H9 (cell line): ENCODE measurements around the gene FBXL13. TPM values are rescaled to one million over a fixed set of nuclear protein-coding genes. Genes with fewer than 3 reads are reported as not detected.

Source experiments
- DNase-seq: peaks from one replicate; pipeline ENCODE4 v3.0.0-alpha.2; 2017
- H2AFZ ChIP-seq: one replicate; pipeline ENCODE4 v1.6.1; 2013; ENCODE audit warnings: mild to moderate bottlenecking, low read length, control low read depth, moderate library complexity
- H2AK5ac ChIP-seq: 2 replicates; pipeline ENCODE4 v1.6.1; 2013; ENCODE audit warnings: low read length, control low read depth, mixed read lengths; ENCODE audit not compliant: insufficient read length
- H2BK120ac ChIP-seq: one replicate; pipeline ENCODE4 v1.6.1; 2013; ENCODE audit warnings: low read depth, mild to moderate bottlenecking, low read length, control low read depth, inconsistent platforms; ENCODE audit not compliant: poor library complexity, severe bottlenecking
- H2BK12ac ChIP-seq: 2 replicates; pipeline ENCODE4 v1.6.1; 2013; ENCODE audit warnings: low read length, control low read depth, mixed read lengths, low read depth; ENCODE audit not compliant: insufficient read length
- H2BK15ac ChIP-seq: 2 replicates; pipeline ENCODE4 v1.6.1; 2013; ENCODE audit warnings: low read depth, low read length, control low read depth
- H2BK20ac ChIP-seq: one replicate; pipeline ENCODE4 v1.6.1; 2013; ENCODE audit warnings: low read depth, mild to moderate bottlenecking, low read length, control low read depth, inconsistent platforms; ENCODE audit not compliant: poor library complexity, severe bottlenecking
- H2BK5ac ChIP-seq: 2 replicates; pipeline ENCODE4 v1.6.1; 2013; ENCODE audit warnings: low read length, control low read depth, mixed read lengths; ENCODE audit not compliant: insufficient read length
- H3K14ac ChIP-seq: 2 replicates; pipeline ENCODE4 v1.6.1; 2013; ENCODE audit warnings: low read length, control low read depth; ENCODE audit not compliant: insufficient read depth
- H3K18ac ChIP-seq: 2 replicates; pipeline ENCODE4 v1.6.1; 2013; ENCODE audit warnings: low read depth, mild to moderate bottlenecking, mixed read lengths, low read length, control low read depth; ENCODE audit not compliant: insufficient read length
- H3K23ac ChIP-seq: 2 replicates; pipeline ENCODE4 v1.6.1; 2013; ENCODE audit warnings: low read length, control low read depth, mixed read lengths, low read depth; ENCODE audit not compliant: insufficient read length
- H3K23me2 ChIP-seq: 2 replicates; pipeline ENCODE4 v1.6.1; 2013; ENCODE audit warnings: low read depth, mild to moderate bottlenecking, mixed read lengths, low read length, control low read depth; ENCODE audit not compliant: insufficient read length, poor library complexity, severe bottlenecking
- H3K27ac ChIP-seq: 2 replicates; pipeline ENCODE4 v1.5.1; 2013; ENCODE audit warnings: low read length, control low read depth, mixed read lengths, low read depth; ENCODE audit not compliant: insufficient read length
- H3K27me3 ChIP-seq: 2 replicates; pipeline ENCODE4 v1.6.1; 2013; ENCODE audit warnings: low read length, control low read depth, inconsistent platforms; ENCODE audit not compliant: insufficient read depth
- H3K4ac ChIP-seq: 2 replicates; pipeline ENCODE4 v1.6.1; 2013; ENCODE audit warnings: low read depth, mild to moderate bottlenecking, control low read depth, inconsistent platforms, low read length, moderate library complexity
- H3K4me1 ChIP-seq: 2 replicates; pipeline ENCODE4 v1.6.1; 2013; ENCODE audit warnings: low read length, control low read depth, inconsistent platforms; ENCODE audit not compliant: insufficient read depth
- H3K4me2 ChIP-seq: 2 replicates; pipeline ENCODE4 v1.6.1; 2013; ENCODE audit warnings: low read length, control low read depth, mixed read lengths; ENCODE audit not compliant: insufficient read length, insufficient read depth
- H3K56ac ChIP-seq: 2 replicates; pipeline ENCODE4 v1.6.1; 2013; ENCODE audit warnings: low read depth, mild to moderate bottlenecking, mixed read lengths, low read length, control low read depth; ENCODE audit not compliant: insufficient read length
- H3K79me1 ChIP-seq: 2 replicates; pipeline ENCODE4 v1.6.1; 2013; ENCODE audit warnings: low read depth, mild to moderate bottlenecking, moderate library complexity, low read length, control low read depth, inconsistent platforms; ENCODE audit not compliant: insufficient read depth, poor library complexity, severe bottlenecking
- H3K79me2 ChIP-seq: 2 replicates; pipeline ENCODE4 v1.6.1; 2013; ENCODE audit warnings: low read length, control low read depth, inconsistent platforms; ENCODE audit not compliant: insufficient read depth
- H3K9ac ChIP-seq: 2 replicates; pipeline ENCODE4 v1.6.1; 2013; ENCODE audit warnings: low read length, control low read depth, mixed read lengths; ENCODE audit not compliant: insufficient read length; ENCODE audit errors: extremely low read depth
- H3K9me3 ChIP-seq: one replicate; pipeline ENCODE4 v1.6.1; 2013; ENCODE audit warnings: low read depth, low read length, inconsistent platforms; ENCODE audit not compliant: control insufficient read depth
- H3T11ph ChIP-seq: one replicate; pipeline ENCODE4 v1.6.1; 2013; ENCODE audit warnings: mild to moderate bottlenecking, low read length, control low read depth, inconsistent platforms
- H4K20me1 ChIP-seq: one replicate; pipeline ENCODE4 v1.6.1; 2013; ENCODE audit not compliant: control insufficient read depth, insufficient read length, insufficient read depth
- H4K5ac ChIP-seq: 2 replicates; pipeline ENCODE4 v1.6.1; 2013; ENCODE audit warnings: low read depth, mild to moderate bottlenecking, mixed read lengths, low read length, control low read depth; ENCODE audit not compliant: insufficient read length
- H4K8ac ChIP-seq: replicated peaks from 2 replicates; pipeline ENCODE4 v1.6.1; 2013; ENCODE audit warnings: low read length, control low read depth, mixed read lengths, low read depth; ENCODE audit not compliant: insufficient read length
- H4K91ac ChIP-seq: 2 replicates; pipeline ENCODE4 v1.6.1; 2013; ENCODE audit warnings: low read depth, mild to moderate bottlenecking, moderate library complexity, mixed read lengths, low read length, control low read depth; ENCODE audit not compliant: insufficient read length
- H3K27ac Mint-ChIP-seq, 3 experiments: 2 replicates in 2 of 3; 3 replicates in 1 of 3; pipeline ENCODE4 v1.8.0; 2020 to 2021; ENCODE audit warnings: mixed read lengths in 3 of 3, mild to moderate bottlenecking in 1 of 3, moderate library complexity in 1 of 3
- H3K27me3 Mint-ChIP-seq: 2 replicates; pipeline ENCODE4 v1.8.0; 2021; ENCODE audit warnings: low read depth, mild to moderate bottlenecking, moderate library complexity, mixed read lengths
- H3K36me3 Mint-ChIP-seq, 3 experiments: 2 replicates in 2 of 3; 3 replicates in 1 of 3; pipeline ENCODE4 v1.8.0; 2020 to 2021; ENCODE audit warnings: low read depth in 3 of 3, mixed read lengths in 3 of 3; ENCODE audit not compliant: insufficient read depth in 1 of 3
- H3K4me1 Mint-ChIP-seq, 2 experiments: 2 replicates each; pipeline ENCODE4 v1.8.0; 2020; ENCODE audit warnings: mixed read lengths in 2 of 2
- H3K4me3 Mint-ChIP-seq, 2 experiments: 2 replicates in 1 of 2; 3 replicates in 1 of 2; pipeline ENCODE4 v1.8.0; 2020 to 2021; ENCODE audit warnings: mild to moderate bottlenecking in 2 of 2, mixed read lengths in 2 of 2, moderate library complexity in 1 of 2
- H3K9me3 Mint-ChIP-seq, 2 experiments: 2 replicates in 1 of 2; 3 replicates in 1 of 2; pipeline ENCODE4 v1.8.0; 2020; ENCODE audit warnings: mild to moderate bottlenecking in 2 of 2, mixed read lengths in 2 of 2, moderate library complexity in 1 of 2
- WGBS: extraction: QIAGEN DNeasy Blood & Tissue Kit; methylation state at CpG from one replicate; pipeline ENCODE4 v1.1.7; 2013; ENCODE audit warnings: missing lambda C conversion rate, low lambda C conversion rate, mixed read lengths; ENCODE audit not compliant: insufficient read length; ENCODE audit errors: extremely low coverage; 5-methylcytosine and 5-hydroxymethylcytosine counted together
- total RNA-seq: library from RNA; stranded (reverse); gene quantifications from 2 replicates; pipeline ENCODE4 v1.2.1, GENCODE V29; 2021
- TF ChIP-seq, protein P1 (sequence below): fragments of 200-600 bp; sonication (generic); conservative IDR thresholded peaks from 3 replicates; pipeline ENCODE4 v1.8.0; 2021; ENCODE audit warnings: antibody characterized with exemption, mild to moderate bottlenecking

Gene FBXL13
- total RNA-seq, 1 experiment from 2014 or later = 4.4 TPM

DNA sequence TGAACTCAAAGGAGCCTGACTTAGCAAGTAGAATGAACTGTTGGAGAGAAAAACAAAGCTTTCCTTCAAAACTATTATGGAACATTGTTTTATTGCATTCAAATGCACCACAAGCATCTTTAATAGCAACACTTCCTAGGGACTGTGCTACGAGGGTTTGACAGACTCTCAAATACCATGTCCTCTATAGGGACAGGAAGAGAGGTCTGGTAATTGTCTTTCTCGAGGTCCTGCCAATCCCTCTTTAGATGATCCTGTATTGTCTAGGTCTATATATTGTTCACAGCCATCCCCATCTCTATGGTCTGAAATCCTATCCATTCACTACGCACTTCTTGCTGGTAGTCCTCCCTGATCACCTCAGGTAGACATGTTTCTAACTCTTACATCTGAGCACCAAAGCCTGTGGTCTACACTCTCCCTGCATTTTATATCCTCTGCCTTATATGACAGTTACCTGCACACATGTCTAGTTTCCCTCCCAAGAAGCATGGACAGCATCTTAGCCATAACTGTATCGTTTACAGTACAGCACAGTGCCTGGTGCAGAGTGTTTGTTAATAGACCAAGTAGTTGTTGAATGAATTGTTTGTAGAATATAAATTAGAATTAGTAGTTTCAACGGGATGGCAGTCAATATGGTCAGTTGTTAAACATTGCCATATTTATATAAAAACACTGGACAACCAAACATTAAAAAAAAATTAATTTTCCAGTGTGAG is 183.5 kb downstream of the FBXL13 start:
- 100% methylated on average over 1 of the region's 5 CpGs for WGBS
- Mint-ChIP-seq H3K4me3 (no peak overlapping the region), H3K27me3 (no peaks in the 10 kb centered on the region), H3K9me3 (no peaks in the 10 kb centered on the region), H3K27ac (no peak overlapping the region), H3K36me3 (no peaks in the 10 kb centered on the region; a peak in 2 of 7 replicates), H3K4me1 (peaks cover 0 to 2% of the 10 kb centered on the region in 2 experiments; a peak in 1 of 4 replicates)
- Histone ChIP-seq H3K4ac (no peak overlapping the region), H2BK120ac (no peak overlapping the region), H3K27ac (no peak overlapping the region), H3K4me2 (no peak overlapping the region), H2BK20ac (no peak overlapping the region), H3K27me3 (no peaks in the 10 kb centered on the region), H3K18ac (no peak overlapping the region), H2AK5ac (no peak overlapping the region), H2AFZ (no peak overlapping the region), H3K9me3 (no peaks in the 10 kb centered on the region), H4K20me1 (no peaks in the 10 kb centered on the region), H4K5ac (no peak overlapping the region), H2BK15ac (no peak overlapping the region), H4K8ac (no peak overlapping the region), H2BK5ac (no peak overlapping the region), H3K23ac (no peak overlapping the region), H3K56ac (no peak overlapping the region), H2BK12ac (no peak overlapping the region), H3K4me1 (no peaks in the 10 kb centered on the region), H3K9ac (no peak overlapping the region), H3T11ph (no peak overlapping the region), H3K79me1 (no peaks in the 10 kb centered on the region), H4K91ac (no peak overlapping the region), H3K23me2 (no peaks in the 10 kb centered on the region), H3K14ac (no peak overlapping the region), H3K79me2 (no peaks in the 10 kb centered on the region)
- TF ChIP-seq, protein P1, sequence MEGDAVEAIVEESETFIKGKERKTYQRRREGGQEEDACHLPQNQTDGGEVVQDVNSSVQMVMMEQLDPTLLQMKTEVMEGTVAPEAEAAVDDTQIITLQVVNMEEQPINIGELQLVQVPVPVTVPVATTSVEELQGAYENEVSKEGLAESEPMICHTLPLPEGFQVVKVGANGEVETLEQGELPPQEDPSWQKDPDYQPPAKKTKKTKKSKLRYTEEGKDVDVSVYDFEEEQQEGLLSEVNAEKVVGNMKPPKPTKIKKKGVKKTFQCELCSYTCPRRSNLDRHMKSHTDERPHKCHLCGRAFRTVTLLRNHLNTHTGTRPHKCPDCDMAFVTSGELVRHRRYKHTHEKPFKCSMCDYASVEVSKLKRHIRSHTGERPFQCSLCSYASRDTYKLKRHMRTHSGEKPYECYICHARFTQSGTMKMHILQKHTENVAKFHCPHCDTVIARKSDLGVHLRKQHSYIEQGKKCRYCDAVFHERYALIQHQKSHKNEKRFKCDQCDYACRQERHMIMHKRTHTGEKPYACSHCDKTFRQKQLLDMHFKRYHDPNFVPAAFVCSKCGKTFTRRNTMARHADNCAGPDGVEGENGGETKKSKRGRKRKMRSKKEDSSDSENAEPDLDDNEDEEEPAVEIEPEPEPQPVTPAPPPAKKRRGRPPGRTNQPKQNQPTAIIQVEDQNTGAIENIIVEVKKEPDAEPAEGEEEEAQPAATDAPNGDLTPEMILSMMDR = no peak
- DNase-seq = no peak
